Left lung (tissue), 10 donors: Measurements from ENCODE around the gene NSL1. TPM values are rescaled to one million over a fixed set of nuclear protein-coding genes. Genes with fewer than 3 reads are reported as not detected.
"Not testable (repeated sequence)": the region's sequence is repeated elsewhere in the genome, so short reads cannot be mapped to it uniquely, and the experiment has no call there.

Source experiments
- ATAC-seq: fragments of 200-7000 bp; cut with Tn5 transposase; one replicate; pipeline ENCODE4 v1.9.1; 2020; ENCODE audit warnings: moderate library complexity
- DNase-seq, 4 donors: peaks; one replicate each; pipeline ENCODE4 v3.0.0-alpha.2; 2013 to 2020
- H3K27ac ChIP-seq, 2 donors: fragments of 200-600 bp; sonication (generic) in 1 of 2; one replicate each; pipeline versions ENCODE4 v1.5.0 to v1.8.0; 2020 to 2021
- H3K27me3 ChIP-seq, 2 donors: fragments of 200-600 bp; sonication (generic) in 1 of 2; one replicate each; pipeline versions ENCODE4 v1.5.0 to v1.8.0; 2020 to 2021
- H3K36me3 ChIP-seq, 2 donors: fragments of 200-600 bp; sonication (generic) in 1 of 2; one replicate each; pipeline versions ENCODE4 v1.5.0 to v1.8.0; 2020 to 2021
- H3K4me1 ChIP-seq, 2 donors: fragments of 200-600 bp; one replicate each; pipeline ENCODE4 v1.8.0; 2021
- H3K4me3 ChIP-seq, 2 donors: fragments of 200-600 bp; sonication (generic) in 1 of 2; one replicate each; pipeline versions ENCODE4 v1.5.0 to v1.8.0; 2020 to 2021; ENCODE audit warnings: mild to moderate bottlenecking in 1 of 2
- H3K9me3 ChIP-seq, 2 donors: fragments of 200-600 bp; sonication (generic) in 1 of 2; one replicate each; pipeline versions ENCODE4 v1.5.0 to v1.8.0; 2020 to 2021
- intact Hi-C, 2 donors: fragments of 100-400 bp; cut with DNase I; formaldehyde crosslinking; loops; one replicate each; pipeline versions ENCODE4 v1.11.2 to v1.14.2; 2022
- polyA plus RNA-seq, 6 donors: library from polyadenylated mRNA; unstranded; fragments of 120-200 nt; gene quantifications; one replicate each; pipeline ENCODE4 v1.2.1, GENCODE V29; 2013; ENCODE audit not compliant: insufficient read length in 6 of 6
- total RNA-seq, 2 donors: library from RNA; stranded (reverse); fragmentation: NEBNext Ultra II Directional; extraction: Animal tissue kit (Norgen Biotek cat#: 25700); gene quantifications; one replicate each; pipeline ENCODE4 v1.2.1, GENCODE V29; 2021
- TF ChIP-seq, protein P1 (sequence below), 2 donors: fragments of 200-600 bp; sonication (generic) in 1 of 2; IDR thresholded peaks; one replicate each; pipeline versions ENCODE4 v1.5.0 to v1.8.0; 2021; ENCODE audit warnings: antibody characterized with exemption in 2 of 2
- donor health status: DM: no; HTN: yes; CAD: no.
- donor health status: DM: no; HTN: no; CAD: no.

NSL1 gene
- total and polyA plus RNA-seq, 8 donors: 31.1 to 43.7 (median 41.3) TPM

DNA sequence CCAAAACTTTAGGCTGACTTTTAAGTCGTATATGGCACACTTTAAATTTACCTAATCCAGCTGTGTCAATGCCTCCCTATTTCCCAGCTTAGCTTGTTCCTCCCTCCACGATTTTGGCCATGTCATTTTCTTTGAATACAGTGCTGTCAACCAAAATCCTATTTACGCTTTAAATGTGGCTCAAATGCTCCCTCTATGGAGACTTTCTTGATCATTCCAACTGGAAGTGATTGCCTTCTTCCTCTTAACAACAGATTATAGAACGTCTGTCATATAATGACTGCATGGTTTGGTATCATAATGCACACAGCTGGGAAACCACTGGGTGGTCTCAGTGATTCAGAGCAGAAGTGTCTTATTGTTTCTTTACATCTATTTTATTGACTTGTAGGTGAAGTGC is 73.1 kb downstream of the NSL1 start:
- DNase-seq (peak in 1 of 4 donors; percentile 26), ATAC-seq (no peak)
- peaks cover 4 to 13% of the 10 kb centered on the region in 2 donors for H3K27me3 ChIP-seq
- intact Hi-C loops: no loop called here
- no peaks in the 10 kb centered on the region for H3K9me3 ChIP-seq
- H3K36me3 ChIP-seq: no peaks in the 10 kb centered on the region
- peaks cover 0 to 18% of the 10 kb centered on the region in 2 donors for H3K4me1 ChIP-seq
- H3K4me3 ChIP-seq: no peak overlapping the region
- no peak overlapping the region for H3K27ac ChIP-seq
- TF ChIP-seq, protein P1, sequence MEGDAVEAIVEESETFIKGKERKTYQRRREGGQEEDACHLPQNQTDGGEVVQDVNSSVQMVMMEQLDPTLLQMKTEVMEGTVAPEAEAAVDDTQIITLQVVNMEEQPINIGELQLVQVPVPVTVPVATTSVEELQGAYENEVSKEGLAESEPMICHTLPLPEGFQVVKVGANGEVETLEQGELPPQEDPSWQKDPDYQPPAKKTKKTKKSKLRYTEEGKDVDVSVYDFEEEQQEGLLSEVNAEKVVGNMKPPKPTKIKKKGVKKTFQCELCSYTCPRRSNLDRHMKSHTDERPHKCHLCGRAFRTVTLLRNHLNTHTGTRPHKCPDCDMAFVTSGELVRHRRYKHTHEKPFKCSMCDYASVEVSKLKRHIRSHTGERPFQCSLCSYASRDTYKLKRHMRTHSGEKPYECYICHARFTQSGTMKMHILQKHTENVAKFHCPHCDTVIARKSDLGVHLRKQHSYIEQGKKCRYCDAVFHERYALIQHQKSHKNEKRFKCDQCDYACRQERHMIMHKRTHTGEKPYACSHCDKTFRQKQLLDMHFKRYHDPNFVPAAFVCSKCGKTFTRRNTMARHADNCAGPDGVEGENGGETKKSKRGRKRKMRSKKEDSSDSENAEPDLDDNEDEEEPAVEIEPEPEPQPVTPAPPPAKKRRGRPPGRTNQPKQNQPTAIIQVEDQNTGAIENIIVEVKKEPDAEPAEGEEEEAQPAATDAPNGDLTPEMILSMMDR (IDR thresholded peaks at IDR 0.05): peak in 1 of 2 donors; percentile 9

DNA sequence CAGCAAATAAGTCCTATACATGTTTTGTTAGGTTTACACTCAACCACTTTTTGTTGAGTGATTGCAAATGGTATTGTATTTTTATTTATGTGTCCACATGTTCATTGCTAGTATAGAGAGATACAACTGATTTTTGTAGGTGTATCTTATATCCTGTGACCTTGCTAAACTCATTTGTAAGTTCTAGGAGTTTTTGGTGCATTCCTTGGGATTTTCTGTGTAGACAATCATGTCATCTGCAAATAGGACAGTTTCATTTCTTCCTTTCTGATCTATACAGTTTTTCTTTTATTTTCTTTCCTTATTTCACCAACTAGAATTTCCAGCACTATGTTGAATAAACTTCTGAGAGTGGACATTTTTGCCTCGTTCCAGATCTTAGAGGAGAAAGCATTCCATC is 75.4 kb downstream of the NSL1 start:
- H3K27me3 ChIP-seq: peaks cover 4 to 13% of the 10 kb centered on the region in 2 donors
- no peaks in the 10 kb centered on the region for H3K36me3 ChIP-seq
- no peaks in the 10 kb centered on the region for H3K4me1 ChIP-seq
- no peak overlapping the region for H3K4me3 ChIP-seq
- no peak for ATAC-seq
- H3K9me3 ChIP-seq: no peaks in the 10 kb centered on the region
- DNase-seq: no peak
- intact Hi-C loops: no loop called here
- TF ChIP-seq, protein P1 (IDR thresholded peaks at IDR 0.05): no peak
- no peak overlapping the region for H3K27ac ChIP-seq

DNA sequence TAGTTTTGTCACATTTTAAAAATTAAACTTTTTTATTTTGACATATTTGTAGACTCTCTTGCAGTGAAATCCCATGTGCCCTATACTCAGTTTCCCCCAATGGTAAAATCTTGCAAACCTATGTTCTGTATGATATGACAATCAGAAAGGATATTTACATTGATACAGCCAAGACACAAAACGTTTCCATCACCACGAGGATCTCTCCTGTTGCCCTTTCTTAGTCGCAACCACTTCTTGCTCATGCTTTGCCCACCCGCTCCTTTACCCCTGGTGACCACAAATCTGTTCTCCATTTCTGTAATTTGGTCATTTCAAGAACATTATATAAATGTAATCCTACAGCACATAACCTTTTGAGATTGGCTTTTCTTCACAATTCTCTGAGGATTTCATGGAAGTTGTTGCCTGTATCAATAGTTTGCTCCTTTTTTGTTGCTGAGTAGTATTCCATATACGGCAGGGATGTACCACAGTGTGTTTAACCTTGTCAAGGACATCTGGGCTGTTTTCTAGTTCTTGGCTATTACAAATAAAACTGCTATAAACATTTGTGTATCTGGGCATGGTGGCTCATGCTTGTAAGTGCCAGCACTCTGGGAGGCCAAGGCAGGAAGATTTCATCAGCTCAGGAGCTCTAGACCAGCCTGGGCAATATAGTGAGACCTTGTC is 78.0 kb downstream of the NSL1 start:
- intact Hi-C loops: no loop called here
- Histone ChIP-seq H3K4me1 (no peaks in the 10 kb centered on the region), H3K27ac (no peak overlapping the region), H3K36me3 (no peaks in the 10 kb centered on the region), H3K4me3 (no peak overlapping the region), H3K27me3 (peaks cover 4 to 8% of the 10 kb centered on the region in 2 donors), H3K9me3 (no peaks in the 10 kb centered on the region)
- DNase-seq: no peak
- no peak for ATAC-seq
- TF ChIP-seq, protein P1 (IDR thresholded peaks at IDR 0.05): no peak

DNA sequence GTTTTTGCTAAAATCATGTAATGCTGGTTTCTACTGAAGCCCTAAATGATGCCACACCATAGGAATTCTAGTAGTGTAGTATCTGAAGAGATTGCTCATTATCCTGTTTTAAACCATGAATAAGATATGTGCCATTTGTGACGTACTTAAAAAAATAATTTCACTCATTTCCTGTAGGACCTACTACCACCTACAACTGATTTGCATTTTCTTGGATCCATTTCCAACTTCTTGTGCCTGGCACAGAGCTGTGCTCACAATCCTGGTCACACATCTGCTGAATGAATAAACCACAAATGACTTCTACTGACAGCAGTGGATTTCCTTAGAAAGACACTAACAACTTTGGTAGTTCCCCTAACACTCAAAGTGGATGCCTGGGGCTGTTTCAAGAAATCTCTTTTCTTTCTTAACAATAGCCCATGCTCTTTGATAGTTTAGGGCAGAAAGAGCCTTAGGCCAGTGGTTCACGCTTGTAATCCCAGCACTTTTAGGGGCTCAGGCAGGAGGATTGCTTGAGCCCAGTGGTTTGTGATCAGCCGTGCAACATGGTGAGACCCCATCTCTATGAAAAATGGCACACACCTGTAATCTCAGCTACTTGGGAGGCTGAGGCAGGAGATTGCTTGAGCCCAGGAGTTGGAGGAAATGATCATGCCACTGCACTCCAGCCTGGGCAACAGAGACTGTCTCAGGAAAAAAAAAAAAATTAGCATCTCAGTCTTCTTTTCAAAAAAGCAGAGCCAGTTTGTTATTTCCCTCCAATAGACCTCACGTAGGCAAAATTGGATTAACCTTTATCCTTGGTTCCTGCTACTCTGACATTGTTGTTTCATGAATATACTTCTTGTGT is 78.9 kb downstream of the NSL1 start:
- no peak overlapping the region for H3K4me3 ChIP-seq
- H3K27me3 ChIP-seq: peaks cover 4 to 8% of the 10 kb centered on the region in 2 donors
- H3K9me3 ChIP-seq: no peaks in the 10 kb centered on the region
- TF ChIP-seq, protein P1 (IDR thresholded peaks at IDR 0.05): no peak
- no peak for ATAC-seq
- DNase-seq: no peak
- H3K36me3 ChIP-seq: no peaks in the 10 kb centered on the region
- H3K27ac ChIP-seq: no peak overlapping the region
- intact Hi-C loops: no loop called here
- no peaks in the 10 kb centered on the region for H3K4me1 ChIP-seq

DNA sequence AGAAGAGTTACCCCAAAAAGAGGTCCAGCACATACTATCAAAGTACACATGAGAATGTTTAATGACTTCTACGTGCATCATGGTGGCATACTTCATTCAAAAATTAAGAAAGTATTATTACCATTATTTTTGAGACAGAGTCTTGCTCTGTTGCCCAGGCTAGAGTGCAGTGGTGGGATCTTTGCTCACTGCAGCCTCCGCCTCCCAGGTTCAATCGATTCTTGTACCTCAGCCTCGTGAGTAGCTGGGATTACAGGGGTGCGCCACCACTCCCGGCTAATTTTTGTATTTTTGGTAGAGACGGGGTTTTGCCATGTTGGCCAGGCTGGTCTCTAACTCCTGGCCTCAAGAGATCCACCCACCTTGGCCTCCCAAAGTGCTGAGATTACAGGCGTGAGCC is 79.6 kb downstream of the NSL1 start:
- H3K27me3 ChIP-seq, H3K36me3 ChIP-seq, intact Hi-C loops, H3K4me1 ChIP-seq, ATAC-seq, H3K4me3 ChIP-seq, DNase-seq, H3K9me3 ChIP-seq, H3K27ac ChIP-seq: not testable (repeated sequence)
